Measurements from ENCODE around the gene MLEC.

Gene MLEC

DNA sequence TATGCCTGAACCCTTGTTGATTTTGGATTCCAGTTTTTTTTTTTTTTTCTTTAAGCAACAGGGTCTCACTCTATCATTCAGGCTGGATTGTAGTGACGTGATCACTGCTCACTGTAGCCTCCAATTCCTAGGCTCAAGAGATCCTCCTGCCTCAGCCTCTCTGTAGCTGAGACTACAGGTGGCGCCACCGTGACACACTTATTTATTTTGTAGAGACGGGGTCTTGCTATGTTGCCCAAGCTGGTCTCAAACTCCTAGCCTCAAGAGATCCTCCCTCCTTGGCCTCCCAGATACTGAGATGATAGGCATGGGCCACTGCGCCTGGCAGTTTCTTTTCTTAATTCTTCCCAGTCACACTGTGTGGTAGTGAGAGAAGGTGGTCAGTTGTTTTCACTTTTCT, 63.9 kb downstream of the MLEC start:
- TF ChIP-seq, protein P1, sequence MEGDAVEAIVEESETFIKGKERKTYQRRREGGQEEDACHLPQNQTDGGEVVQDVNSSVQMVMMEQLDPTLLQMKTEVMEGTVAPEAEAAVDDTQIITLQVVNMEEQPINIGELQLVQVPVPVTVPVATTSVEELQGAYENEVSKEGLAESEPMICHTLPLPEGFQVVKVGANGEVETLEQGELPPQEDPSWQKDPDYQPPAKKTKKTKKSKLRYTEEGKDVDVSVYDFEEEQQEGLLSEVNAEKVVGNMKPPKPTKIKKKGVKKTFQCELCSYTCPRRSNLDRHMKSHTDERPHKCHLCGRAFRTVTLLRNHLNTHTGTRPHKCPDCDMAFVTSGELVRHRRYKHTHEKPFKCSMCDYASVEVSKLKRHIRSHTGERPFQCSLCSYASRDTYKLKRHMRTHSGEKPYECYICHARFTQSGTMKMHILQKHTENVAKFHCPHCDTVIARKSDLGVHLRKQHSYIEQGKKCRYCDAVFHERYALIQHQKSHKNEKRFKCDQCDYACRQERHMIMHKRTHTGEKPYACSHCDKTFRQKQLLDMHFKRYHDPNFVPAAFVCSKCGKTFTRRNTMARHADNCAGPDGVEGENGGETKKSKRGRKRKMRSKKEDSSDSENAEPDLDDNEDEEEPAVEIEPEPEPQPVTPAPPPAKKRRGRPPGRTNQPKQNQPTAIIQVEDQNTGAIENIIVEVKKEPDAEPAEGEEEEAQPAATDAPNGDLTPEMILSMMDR (IDR thresholded peaks at IDR 0.05; ENCODE audit: insufficient read depth, low read depth, low read length, missing control alignments) = no peak
- no peak overlapping the region for H3K4me3 ChIP-seq (ENCODE audit: low read length)
- DNase-seq (ENCODE audit: low read depth) = no peak

DNA sequence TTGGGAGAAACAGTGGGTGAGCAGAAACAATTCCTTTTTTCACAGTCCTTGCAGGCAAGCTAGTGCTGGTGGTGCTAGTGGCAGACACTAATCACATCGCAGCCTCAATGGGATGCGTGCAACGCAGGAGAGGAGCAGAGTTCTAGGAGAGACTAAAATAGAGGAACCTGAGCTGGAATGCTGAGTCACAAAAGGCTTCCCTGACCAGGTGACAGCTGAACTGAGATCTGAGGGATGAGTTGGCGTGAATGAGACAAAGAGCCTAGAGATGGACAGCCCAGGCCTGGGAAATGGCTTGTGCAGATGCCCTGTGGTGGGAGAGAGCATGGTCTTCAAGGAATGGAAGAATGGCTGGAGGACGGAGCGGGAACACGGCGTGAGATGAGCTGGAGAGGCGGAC, 64.4 kb downstream of the MLEC start:
- H3K4me3 ChIP-seq (ENCODE audit: low read length) = no peak overlapping the region
- TF ChIP-seq, protein P1 (IDR thresholded peaks at IDR 0.05; ENCODE audit: insufficient read depth, low read depth, low read length, missing control alignments) = no peak
- peak; percentile 17 for DNase-seq (ENCODE audit: low read depth)

Measured in epithelial cell of esophagus (primary cell).